K562 (cell line): ENCODE measurements around the gene CARD8. TPM values are rescaled to one million over a fixed set of nuclear protein-coding genes. Genes with fewer than 3 reads are reported as not detected.

Experiments
- BRD4 ChIP-seq: fragments of 200-600 bp; sonication (generic); IDR thresholded peaks from 2 replicates; pipeline ENCODE4 v1.6.1; 2017; ENCODE audit warnings: inconsistent platforms
- ETS1 ChIP-seq: conservative IDR thresholded peaks from 2 replicates; pipeline ENCODE4 v1.6.1; 2011; ENCODE audit warnings: low read depth, mild to moderate bottlenecking, low read length; ENCODE audit not compliant: control insufficient read depth
- ETV6 ChIP-seq, 3 experiments: fragments of 150-350 bp in 1 of 3; sonication (generic) in 1 of 3; formaldehyde crosslinking in 1 of 3; IDR thresholded peaks; 2 replicates each; pipeline versions ENCODE4 v1.6.1 to v1.8.0; 2014 to 2022; ENCODE audit warnings: borderline replicate concordance in 2 of 3, low read depth in 2 of 3, antibody characterized with exemption in 1 of 3, low read length in 1 of 3, mild to moderate bottlenecking in 1 of 3, missing genetic modification reagents in 1 of 3
- HMG20B ChIP-seq: fragments of 250-450 bp; sonication (Bioruptor Pico); IDR thresholded peaks from 2 replicates; pipeline ENCODE4 v1.5.0; 2021; ENCODE audit warnings: mild to moderate bottlenecking
- KDM2B ChIP-seq: fragments of 250-450 bp; sonication (Bioruptor Pico); IDR thresholded peaks from 2 replicates; pipeline ENCODE4 v1.8.0; 2021; ENCODE audit warnings: mild to moderate bottlenecking, moderate library complexity
- KLF6 ChIP-seq: fragments of 250-450 bp; sonication (Bioruptor Pico); IDR thresholded peaks from 2 replicates; pipeline ENCODE4 v1.4.0; 2020; ENCODE audit warnings: mild to moderate bottlenecking, moderate library complexity, borderline replicate concordance
- MCM2 ChIP-seq: fragments of 450-650 bp; IDR thresholded peaks from 2 replicates; pipeline ENCODE4 v1.6.1; 2017; ENCODE audit warnings: low read depth, mild to moderate bottlenecking
- PHF21A ChIP-seq: fragments of 450-650 bp; IDR thresholded peaks from 2 replicates; pipeline ENCODE4 v1.6.1; 2017; ENCODE audit warnings: low read depth, borderline replicate concordance
- RBM39 ChIP-seq: fragments of 200-400 bp; formaldehyde crosslinking; optimal IDR thresholded peaks from 2 replicates; pipeline ENCODE3; 2018; ENCODE audit warnings: low read depth, low read length
- SNAPC5 ChIP-seq: fragments of 250-450 bp; sonication (Bioruptor Pico); IDR thresholded peaks from 2 replicates; pipeline ENCODE4 v1.8.0; 2021; ENCODE audit warnings: moderate library complexity, mild to moderate bottlenecking, inconsistent platforms
- THRA ChIP-seq: fragments of 450-650 bp; IDR thresholded peaks from 2 replicates; pipeline ENCODE4 v1.6.1; 2017; ENCODE audit warnings: mild to moderate bottlenecking, moderate library complexity
- TRIM24 ChIP-seq, 2 experiments: fragments of 450-650 bp; IDR thresholded peaks; 2 replicates each; pipeline ENCODE4 v1.6.1; 2016
- ZC3H11A ChIP-seq: IDR thresholded peaks from 2 replicates; pipeline ENCODE4 v1.6.1; 2012; ENCODE audit warnings: low read depth, low read length, improper control_type of control experiment
- ZNF699 ChIP-seq: fragments of 250-450 bp; sonication (Bioruptor Pico); IDR thresholded peaks from 2 replicates; pipeline ENCODE4 v1.8.0; 2021; ENCODE audit warnings: mild to moderate bottlenecking, moderate library complexity; ENCODE audit not compliant: insufficient replicate concordance
- ZNF766 ChIP-seq: fragments of 200-800 bp; sonication (Bioruptor generic); conservative IDR thresholded peaks from 2 replicates; pipeline ENCODE4 v1.6.1; 2016; ENCODE audit warnings: missing genetic modification characterization, missing compliant biosample characterization
- ZNF830 ChIP-seq: fragments of 250-450 bp; sonication (Bioruptor Pico); IDR thresholded peaks from 2 replicates; pipeline ENCODE4 v1.5.0; 2021; ENCODE audit warnings: mild to moderate bottlenecking
- polyA plus RNA-seq, 8 experiments: library from polyadenylated mRNA; depleted of rRNA in 4 of 8; stranded (reverse) in 5 of 8; unstranded in 3 of 8; fragments of >200 nt; fragmentation: Nextera tagmentation in 2 of 8; fragmentation: Illumina TruSeq in 1 of 8; extraction: Ambion mirVana in 2 of 8; extraction: Trizol in 1 of 8; gene quantifications; 2 replicates each; pipeline versions ENCODE4 v1.2.1 to v1.2.3, GENCODE V29; 2011 to 2014; ENCODE audit warnings: inconsistent platforms in 1 of 8, missing spikeins in 1 of 8
- total RNA-seq, 7 experiments: library from RNA; depleted of rRNA in 6 of 7; stranded (reverse); fragments of >200 nt in 6 of 7; fragmentation: Illumina TruSeq in 2 of 7; extraction: Trizol in 2 of 7; gene quantifications; 2 replicates each; pipeline versions ENCODE4 v1.2.1 to v1.2.3, GENCODE V29; 2011 to 2021; ENCODE audit warnings: low replicate concordance in 1 of 7
- TF ChIP-seq, protein P1 (sequence below): fragments of 250-450 bp; sonication (Bioruptor Pico); IDR thresholded peaks from 2 replicates; pipeline ENCODE4 v1.8.0; 2021; ENCODE audit warnings: moderate library complexity, mild to moderate bottlenecking, inconsistent platforms
- TF ChIP-seq, protein P2 (sequence below): sonication (generic); formaldehyde crosslinking; IDR thresholded peaks from 2 replicates; pipeline ENCODE4 v1.9.0; 2022; ENCODE audit warnings: mild to moderate bottlenecking, missing genetic modification reagents
- TF ChIP-seq, protein P3 (sequence below): IDR thresholded peaks from 3 replicates; pipeline ENCODE4 v1.6.1; 2011; ENCODE audit warnings: borderline replicate concordance, mild to moderate bottlenecking, moderate library complexity; ENCODE audit not compliant: insufficient read length; ENCODE audit errors: extremely low read depth

CARD8 gene
- total and polyA plus RNA-seq, 9 of the 15 experiments (the other 6 are each of a cell fraction or from before 2014, with no cell fraction given), result 11.5 to 26.4 (median 20.8) TPM

DNA sequence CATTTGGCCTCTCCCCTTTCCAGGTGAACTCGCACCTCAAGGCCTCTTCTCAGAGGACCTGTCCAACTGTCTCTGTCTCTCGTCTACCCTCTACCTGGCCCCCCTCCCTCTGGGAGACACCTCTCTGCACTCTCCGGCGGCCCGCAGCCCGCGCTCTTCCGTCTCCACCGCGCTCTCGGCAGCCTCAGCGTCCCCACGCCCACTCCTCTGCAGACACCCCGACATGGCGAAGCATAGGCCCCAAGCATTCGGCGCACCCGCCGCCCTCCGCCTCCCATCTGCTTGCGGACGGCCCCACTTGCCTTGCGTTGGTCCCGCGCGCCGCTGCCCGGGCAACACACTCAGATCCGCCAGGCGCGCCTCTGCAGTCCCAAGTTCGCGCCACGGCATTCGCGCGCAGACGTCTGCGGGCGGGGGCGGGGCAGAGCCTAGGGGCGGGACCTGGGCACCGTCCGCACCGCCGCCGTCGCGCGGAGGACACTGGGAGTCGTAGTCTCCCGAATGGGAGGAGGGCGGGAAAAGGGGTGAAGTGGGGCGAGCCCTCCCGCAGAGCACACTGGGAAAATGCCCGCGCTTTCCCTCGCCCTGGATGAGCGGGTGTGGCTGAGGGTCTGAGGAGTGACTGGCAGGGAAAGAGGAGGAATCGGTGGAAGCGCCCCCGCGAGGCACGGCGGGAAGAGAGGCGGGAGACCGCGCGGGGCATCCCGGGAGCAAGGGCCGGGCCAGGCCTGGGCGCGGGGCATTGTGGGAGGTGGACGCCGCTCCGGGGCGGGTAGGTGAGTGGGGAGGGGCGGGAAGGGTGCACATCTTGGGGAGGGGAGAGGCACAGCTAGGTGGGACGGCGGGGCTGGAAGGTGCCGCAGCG lies 85.5 kb downstream of the CARD8 start, which contains the start of the genes LIG1 and ZSWIM9 (continued):
- TF ChIP-seq, protein P1, sequence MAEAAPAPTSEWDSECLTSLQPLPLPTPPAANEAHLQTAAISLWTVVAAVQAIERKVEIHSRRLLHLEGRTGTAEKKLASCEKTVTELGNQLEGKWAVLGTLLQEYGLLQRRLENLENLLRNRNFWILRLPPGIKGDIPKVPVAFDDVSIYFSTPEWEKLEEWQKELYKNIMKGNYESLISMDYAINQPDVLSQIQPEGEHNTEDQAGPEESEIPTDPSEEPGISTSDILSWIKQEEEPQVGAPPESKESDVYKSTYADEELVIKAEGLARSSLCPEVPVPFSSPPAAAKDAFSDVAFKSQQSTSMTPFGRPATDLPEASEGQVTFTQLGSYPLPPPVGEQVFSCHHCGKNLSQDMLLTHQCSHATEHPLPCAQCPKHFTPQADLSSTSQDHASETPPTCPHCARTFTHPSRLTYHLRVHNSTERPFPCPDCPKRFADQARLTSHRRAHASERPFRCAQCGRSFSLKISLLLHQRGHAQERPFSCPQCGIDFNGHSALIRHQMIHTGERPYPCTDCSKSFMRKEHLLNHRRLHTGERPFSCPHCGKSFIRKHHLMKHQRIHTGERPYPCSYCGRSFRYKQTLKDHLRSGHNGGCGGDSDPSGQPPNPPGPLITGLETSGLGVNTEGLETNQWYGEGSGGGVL, result no peak
- no peak for TF ChIP-seq ZNF830 (CRISPR knock-in tag)
- TF ChIP-seq, protein P2, sequence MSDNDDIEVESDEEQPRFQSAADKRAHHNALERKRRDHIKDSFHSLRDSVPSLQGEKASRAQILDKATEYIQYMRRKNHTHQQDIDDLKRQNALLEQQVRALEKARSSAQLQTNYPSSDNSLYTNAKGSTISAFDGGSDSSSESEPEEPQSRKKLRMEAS, result peak; percentile 83
- no peak for TF ChIP-seq PHF21A
- no peak for TF ChIP-seq THRA
- no peak for TF ChIP-seq RBM39
- TF ChIP-seq KDM2B (CRISPR knock-in tag), result peak; percentile 68; the same call in 1 of the 2 replicates
- peak; percentile 51; the same call in 1 of the 2 replicates for TF ChIP-seq KLF6 (CRISPR knock-in tag)
- TF ChIP-seq ETS1, result peak; percentile 90; the same call in 1 of the 2 replicates
- TF ChIP-seq MCM2, result no peak
- TF ChIP-seq TRIM24 (IDR thresholded peaks at IDR 0.05), result 0 out of 4 replicates have a peak, but pooled peaks of 1 of the 2 experiments have one; percentile 16
- TF ChIP-seq ZC3H11A, result no peak
- no peak for TF ChIP-seq BRD4
- no peak for TF ChIP-seq HMG20B (CRISPR knock-in tag)
- TF ChIP-seq SNAPC5 (CRISPR knock-in tag), result no peak
- no peak for TF ChIP-seq ETV6 (IDR thresholded peaks at IDR 0.05; ENCODE audit: borderline replicate concordance in 1 of 2, low read depth in 2 of 2, low read length in 1 of 2)
- no peak for TF ChIP-seq ETV6 (CRISPR knock-in tag; IDR thresholded peaks at IDR 0.05; ENCODE audit: borderline replicate concordance)
- TF ChIP-seq ZNF766, result peak; percentile 97
- TF ChIP-seq ZNF699 (CRISPR knock-in tag), result no peak
- TF ChIP-seq, protein P3, sequence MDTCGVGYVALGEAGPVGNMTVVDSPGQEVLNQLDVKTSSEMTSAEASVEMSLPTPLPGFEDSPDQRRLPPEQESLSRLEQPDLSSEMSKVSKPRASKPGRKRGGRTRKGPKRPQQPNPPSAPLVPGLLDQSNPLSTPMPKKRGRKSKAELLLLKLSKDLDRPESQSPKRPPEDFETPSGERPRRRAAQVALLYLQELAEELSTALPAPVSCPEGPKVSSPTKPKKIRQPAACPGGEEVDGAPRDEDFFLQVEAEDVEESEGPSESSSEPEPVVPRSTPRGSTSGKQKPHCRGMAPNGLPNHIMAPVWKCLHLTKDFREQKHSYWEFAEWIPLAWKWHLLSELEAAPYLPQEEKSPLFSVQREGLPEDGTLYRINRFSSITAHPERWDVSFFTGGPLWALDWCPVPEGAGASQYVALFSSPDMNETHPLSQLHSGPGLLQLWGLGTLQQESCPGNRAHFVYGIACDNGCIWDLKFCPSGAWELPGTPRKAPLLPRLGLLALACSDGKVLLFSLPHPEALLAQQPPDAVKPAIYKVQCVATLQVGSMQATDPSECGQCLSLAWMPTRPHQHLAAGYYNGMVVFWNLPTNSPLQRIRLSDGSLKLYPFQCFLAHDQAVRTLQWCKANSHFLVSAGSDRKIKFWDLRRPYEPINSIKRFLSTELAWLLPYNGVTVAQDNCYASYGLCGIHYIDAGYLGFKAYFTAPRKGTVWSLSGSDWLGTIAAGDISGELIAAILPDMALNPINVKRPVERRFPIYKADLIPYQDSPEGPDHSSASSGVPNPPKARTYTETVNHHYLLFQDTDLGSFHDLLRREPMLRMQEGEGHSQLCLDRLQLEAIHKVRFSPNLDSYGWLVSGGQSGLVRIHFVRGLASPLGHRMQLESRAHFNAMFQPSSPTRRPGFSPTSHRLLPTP, result no peak
